Stimulated activated CD4-positive, alpha-beta T cell treated with anti-CD3 and anti-CD28 coated beads, Interleukin-4, amount 100 ng/mL, for 1 hour (primary cell): ENCODE measurements around the gene PTPRJ.
A peak's percentile ranks its signal among the peaks of the same experiment; 100 is the strongest.
"Not testable (repeated sequence)": the region's sequence is repeated elsewhere in the genome, so short reads cannot be mapped to it uniquely, and the experiment has no call there.

ENCODE experiments used
- DNase-seq: peaks from one replicate; pipeline ENCODE4 v3.0.0-alpha.2; 2020

The PTPRJ gene

DNA sequence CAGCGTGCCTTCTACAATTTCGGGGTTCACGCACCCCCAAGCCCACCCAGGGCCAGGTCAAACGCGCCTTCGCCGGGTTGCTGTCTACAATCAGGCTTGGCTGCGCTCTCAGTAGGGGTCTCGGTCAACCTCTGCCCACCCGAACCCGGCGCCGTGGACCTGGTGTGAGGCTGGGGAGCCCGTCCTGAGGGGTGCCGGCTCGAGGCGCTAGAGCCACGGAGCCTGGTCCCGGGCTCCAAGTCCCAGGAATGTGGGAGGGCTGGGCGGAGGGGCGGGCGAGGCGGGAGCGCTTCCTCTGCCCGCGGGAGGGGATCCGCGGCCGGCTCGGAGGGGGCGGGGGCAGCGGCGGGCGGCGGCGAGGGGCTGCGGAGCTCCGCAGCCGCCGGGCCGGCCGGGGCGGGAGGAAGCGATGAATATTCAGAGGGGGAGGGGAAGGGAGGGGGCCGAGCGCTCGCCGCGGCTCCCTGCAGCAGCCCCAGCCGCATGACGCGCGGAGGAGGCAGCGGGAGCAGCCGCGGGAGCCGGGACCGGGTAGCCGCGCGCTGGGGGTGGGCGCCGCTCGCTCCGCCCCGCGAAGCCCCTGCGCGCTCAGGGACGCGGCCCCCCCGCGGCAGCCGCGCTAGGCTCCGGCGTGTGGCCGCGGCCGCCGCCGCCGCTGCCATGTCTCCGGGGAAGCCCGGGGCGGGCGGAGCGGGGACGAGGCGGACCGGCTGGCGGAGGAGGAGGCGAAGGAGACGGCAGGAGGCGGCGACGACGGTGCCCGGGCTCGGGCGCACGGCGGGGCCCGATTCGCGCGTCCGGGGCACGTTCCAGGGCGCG lies at the start of gene PTPRJ:
TSS of gene PTPRJ (plus strand) at position 472 of the 819 bp plus-strand sequence. CDS start 354 bp downstream, outside the sequence.
- peak; percentile 63 for DNase-seq

DNA sequence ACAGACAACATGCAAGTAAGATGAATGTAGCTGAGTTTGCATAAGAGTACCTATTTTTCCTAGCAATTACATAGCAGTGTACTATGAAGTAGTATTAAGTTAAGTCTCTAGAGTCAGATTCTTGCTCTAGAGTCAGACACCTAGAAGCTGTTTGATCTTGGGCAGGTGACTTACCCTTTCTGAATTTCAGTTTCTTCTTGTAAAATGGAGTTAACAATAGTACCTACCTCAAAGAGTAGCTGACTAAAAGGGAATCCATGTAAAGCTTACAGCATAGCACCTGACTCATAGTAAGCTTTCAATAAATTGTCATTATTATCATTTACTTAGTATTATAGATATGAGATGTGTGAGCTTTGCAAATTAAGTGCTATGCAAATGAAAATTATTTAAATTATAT lies 47.8 kb upstream of the PTPRJ start:
- DNase-seq: no peak

- not testable (repeated sequence) for DNase-seq
Measured at GRCh38 chr11:47933797-47934196, 46.6 kb upstream of the PTPRJ start.

DNA sequence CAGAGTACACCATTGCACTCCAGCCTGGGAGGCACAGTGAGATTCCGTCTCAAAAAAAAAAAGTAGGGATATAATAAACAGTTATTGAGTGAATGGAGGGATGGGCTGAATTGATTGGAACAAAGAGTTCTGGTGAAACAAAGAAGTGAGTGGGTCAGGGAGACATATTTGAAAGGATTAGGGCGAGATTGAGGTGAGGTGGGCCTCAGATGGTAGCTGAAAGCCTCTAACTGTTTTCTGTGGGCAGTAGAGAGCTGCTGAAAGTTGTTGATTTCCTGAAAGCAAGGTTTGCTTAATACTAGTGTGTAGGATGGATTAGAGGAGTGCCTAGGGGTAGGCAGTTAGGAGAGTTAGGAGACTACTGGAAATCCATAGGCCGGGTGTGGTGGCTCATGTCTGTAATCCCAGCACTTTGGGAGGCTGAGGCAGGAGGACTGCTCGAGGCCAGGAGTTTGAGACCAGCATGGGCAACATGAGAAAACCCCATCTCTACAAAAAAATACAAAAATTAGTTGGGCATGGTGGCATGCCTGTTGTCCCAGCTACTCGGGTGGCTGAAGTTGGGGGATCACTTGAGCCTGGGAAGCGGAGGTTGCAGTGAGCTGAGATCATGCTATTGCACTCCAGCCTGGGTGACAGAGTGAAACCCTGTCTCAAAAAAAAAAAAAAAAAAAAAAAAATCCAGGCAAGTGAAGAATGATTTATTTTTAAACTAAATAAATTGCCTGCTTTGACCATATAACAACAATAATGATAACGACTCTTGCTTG lies 41.4 kb upstream of the PTPRJ start:
- no peak for DNase-seq

DNA sequence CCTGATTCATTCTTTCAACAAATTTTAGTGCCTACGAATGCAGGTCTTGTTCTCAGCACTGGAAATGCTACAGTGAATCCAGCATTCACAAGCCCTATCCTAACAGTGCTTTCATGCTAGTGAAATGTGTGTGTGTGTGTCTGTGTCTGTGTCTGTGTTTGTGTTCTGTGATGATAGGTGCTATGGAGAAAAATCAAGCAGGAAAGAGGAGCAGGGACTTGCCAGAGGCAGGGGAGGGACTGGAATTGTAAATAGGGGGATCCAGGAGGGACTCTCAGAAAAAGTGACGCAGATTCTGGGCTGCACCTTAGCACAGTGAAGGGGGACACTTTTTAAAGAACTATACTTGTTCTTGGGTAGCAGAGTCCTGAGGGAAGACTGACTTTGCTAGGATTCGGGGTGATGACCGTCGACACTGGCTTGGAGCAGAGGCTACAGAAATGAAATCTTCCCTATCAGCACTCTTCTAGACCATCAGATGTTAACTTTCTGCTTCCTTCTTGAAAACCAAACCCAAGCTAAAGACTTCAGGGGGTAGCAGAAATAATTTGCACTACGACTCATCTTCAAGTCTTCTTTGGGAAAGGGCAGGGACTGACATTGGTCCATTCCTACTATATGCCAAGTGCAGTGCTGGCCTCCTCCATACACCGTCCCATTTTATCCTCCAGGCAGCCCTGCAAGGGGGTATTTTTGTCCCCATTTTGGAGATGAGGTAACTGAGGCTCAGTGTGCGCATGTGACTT lies 39.3 kb upstream of the PTPRJ start:
- no peak for DNase-seq

GRCh38 chr11:47941907-47942558 lies 38.3 kb upstream of the PTPRJ start:
- DNase-seq: no peak

GRCh38 chr11:47943721-47944586 lies 36.4 kb upstream of the PTPRJ start:
- no peak for DNase-seq

GRCh38 chr11:47944632-47945031 lies 35.7 kb upstream of the PTPRJ start:
- no peak for DNase-seq

GRCh38 chr11:47946682-47947559 lies 33.4 kb upstream of the PTPRJ start:
- peak; percentile 17 for DNase-seq

DNA sequence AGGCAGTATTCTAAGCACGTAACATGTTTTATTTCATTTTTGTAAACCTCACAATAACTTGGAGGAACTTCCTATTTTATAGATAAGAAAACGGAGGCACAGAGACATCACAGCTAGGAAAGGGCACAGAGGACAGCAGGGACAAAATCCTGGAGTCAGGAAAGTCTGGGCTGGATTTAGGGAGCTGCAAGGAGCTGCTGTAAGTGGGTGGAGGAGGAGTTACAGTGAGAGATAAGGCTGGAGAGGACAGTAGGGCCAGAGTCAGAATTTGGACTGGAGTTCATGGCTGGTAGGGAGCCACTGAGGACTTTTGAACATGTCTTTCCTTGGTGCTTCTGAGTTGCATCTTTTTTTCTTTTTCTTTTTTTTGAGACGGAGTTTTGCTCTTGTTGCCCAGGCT lies 32.2 kb upstream of the PTPRJ start:
- DNase-seq: no peak

GRCh38 chr11:47949001-47949675 lies 31.2 kb upstream of the PTPRJ start:
- DNase-seq: not testable (repeated sequence)

- DNase-seq: peak; percentile 58
Measured at GRCh38 chr11:47950396-47950795, 30.0 kb upstream of the PTPRJ start.

- not testable (repeated sequence) for DNase-seq
Measured at GRCh38 chr11:47951504-47951903, 28.9 kb upstream of the PTPRJ start.

DNA sequence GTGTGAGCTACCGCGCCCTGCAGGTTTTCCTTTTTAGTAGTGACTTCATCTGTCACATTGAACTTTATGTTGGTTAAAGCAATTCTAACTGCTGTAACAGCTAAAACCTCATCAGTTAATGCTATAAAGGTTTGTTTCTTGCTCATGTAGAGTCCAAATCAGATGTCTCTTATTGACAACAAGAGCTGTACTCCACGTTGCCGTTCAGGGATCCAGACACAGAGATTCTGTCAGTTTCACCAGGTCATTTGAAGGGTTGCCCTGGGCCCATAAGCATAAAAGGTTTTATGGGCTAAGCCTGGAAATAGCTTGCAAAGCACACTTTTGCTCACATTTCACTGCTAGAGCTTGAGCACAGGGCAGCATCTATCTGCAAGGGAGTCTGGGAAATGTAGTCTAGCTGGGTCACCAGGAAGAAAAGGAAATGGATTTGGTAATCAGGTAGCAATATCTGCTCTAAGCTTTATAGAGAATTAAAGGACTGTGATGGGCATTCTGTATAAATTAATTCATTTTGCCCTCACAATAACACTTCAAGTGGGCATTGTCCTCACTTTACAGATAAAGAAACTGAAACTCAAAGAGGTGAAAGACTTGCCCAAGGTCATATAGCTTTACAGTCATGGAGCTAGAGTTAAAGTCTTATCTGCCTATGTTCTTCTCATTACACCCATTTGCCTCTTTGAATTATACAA lies 25.2 kb upstream of the PTPRJ start:
- no peak for DNase-seq

DNA sequence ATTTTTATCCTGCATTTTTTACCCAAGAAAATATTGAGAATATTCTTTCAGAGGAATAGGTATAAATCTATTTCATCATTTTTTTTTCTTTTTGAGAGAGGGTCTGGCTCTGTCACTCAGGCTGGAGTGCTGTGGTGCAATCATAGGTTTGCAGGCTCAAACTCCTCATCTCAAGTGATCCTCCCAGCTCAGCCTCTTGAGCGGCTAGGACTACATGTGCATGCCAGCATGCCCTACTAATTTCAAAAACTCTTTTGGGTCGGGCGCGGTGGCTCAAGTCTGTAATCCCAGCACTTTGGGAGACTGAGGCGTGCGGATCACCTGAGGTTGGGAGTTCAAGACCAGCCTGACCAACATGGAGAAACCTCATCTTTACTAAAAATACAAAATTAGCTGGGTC lies 20.3 kb upstream of the PTPRJ start:
- no peak for DNase-seq

DNA sequence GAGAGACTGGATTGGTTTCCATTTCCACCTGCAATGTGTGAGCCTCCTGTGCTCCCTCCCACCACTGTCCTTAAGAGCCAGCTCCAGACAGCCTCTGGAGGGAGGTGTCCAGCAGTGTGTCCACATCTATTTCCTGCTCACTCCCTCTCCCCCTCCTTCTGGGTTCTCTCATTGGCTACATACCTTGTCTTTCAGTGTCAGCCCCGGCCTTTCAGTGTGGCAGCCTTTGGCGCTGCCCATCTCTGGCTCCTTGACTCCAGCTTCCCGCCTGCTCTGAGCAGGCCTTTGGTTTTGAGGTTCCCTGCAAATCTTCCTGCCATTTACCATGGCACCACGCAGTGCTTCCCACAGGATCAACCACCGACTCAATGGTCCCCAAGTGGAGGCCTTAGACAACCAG lies 19.0 kb upstream of the PTPRJ start:
- no peak for DNase-seq

DNA sequence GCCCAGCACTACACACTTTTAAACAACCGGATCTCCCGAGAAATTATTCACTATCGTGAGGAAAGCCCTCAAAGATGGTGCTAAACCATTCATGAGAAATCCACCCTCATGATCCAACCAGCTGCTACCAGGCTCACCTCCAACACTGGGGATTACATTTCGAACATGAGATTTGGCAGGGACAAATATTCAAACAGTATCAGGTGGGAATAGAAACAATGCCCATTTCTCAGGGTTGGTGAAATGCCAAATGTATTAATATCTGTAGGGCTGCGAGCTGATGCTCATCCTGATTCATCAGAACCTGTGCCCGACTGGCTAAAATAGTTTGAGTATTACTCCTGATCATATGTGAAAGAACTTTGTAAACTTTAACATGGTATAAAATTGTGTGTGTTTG lies 15.8 kb upstream of the PTPRJ start:
- DNase-seq: no peak

DNA sequence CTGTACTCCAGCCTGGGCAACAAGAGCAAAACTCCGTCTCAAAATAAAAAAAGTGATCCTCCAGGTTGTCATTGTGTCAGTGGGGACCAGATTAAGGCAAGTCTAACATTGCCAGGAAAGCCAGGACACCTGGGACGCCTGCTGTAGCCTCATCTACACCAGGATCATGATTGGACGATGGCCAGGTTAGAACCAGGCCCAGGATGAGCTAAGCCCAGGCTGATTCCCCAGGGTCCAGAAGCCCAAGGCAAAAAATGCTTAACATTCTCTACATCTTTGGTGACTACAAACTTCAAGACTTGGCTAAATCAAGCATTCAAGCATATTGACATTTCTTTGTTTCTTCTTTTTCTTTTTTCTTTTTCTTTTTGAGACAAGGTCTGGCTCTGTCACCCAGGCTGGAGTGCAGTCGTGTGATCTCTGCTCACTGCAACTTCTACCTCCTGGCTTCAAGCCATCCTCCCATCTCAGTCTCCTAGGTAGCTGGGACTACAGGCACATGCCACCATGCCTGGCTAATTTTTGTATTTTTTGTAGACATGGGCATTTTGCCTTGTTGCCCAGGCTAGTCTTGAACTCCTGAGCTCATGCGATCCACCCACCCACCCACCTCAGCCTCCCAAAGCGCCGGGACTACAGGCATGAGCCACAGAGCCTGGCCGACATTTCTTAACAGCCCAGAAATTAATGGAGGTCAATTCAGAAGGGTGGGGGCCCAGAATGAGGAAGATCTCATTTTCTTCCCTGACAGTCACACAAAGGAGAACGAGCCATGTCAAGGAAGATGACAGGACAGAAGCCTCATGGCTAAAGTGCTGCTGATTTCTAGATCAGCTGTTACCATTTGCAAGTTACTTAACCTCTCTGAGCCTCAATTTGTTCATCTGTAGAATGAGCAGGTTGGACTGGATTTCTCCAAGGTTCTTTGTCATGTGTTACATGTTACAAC lies 12.5 kb upstream of the PTPRJ start:
- DNase-seq: no peak
